Measurements from ENCODE around the gene OR2H2.

The OR2H2 gene

GRCh38 chr6:29637247-29637646 lies 52.3 kb downstream of the OR2H2 start:
- no peaks in the 10 kb centered on the region for H3K36me3 ChIP-seq

More at GRCh38 chr6:29637247-29637646, 52.3 kb downstream of the OR2H2 start:
- Histone ChIP-seq H3K27me3 (no peaks in the 10 kb centered on the region), H3K4me3 (no peak overlapping the region), H4K20me1 (no peaks in the 10 kb centered on the region; the same call in 1 of the 2 replicates), H3K27ac (no peak overlapping the region), H3K4me1 (peaks cover 22% of the 10 kb centered on the region), H3K4me2 (no peak overlapping the region), H3K9ac (no peak overlapping the region), H3K9me3 (no peaks in the 10 kb centered on the region)
- TF ChIP-seq Cebpa-rat (IDR thresholded peaks at IDR 0.05), result no peak
